ENCODE results near the gene GALNT14.

DNA sequence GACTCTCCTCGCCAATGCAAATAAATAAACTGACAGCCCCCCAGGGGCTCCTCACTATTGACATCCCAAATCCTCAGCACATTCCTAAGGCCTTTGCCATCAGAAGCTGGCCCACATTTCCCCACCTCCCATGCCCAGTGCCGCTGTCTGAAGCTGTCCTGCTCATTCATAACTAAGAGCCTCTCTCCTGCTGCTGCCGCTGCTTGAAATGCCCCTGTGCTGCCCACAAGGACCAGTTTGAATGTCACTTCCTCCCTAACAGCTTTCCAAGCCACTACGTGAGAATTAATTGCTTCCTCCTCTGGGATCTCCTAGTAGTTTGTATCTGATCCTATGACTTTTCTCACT lies 179.3 kb downstream of the GALNT14 start:
- TF ChIP-seq TOX (CRISPR knock-in tag; IDR thresholded peaks at IDR 0.05; ENCODE audit: borderline replicate concordance) = no peak
- TF ChIP-seq ZNF565 (CRISPR knock-in tag; conservative IDR thresholded peaks at IDR 0.05; ENCODE audit: low read depth) = no peak
- TF ChIP-seq, protein P1, sequence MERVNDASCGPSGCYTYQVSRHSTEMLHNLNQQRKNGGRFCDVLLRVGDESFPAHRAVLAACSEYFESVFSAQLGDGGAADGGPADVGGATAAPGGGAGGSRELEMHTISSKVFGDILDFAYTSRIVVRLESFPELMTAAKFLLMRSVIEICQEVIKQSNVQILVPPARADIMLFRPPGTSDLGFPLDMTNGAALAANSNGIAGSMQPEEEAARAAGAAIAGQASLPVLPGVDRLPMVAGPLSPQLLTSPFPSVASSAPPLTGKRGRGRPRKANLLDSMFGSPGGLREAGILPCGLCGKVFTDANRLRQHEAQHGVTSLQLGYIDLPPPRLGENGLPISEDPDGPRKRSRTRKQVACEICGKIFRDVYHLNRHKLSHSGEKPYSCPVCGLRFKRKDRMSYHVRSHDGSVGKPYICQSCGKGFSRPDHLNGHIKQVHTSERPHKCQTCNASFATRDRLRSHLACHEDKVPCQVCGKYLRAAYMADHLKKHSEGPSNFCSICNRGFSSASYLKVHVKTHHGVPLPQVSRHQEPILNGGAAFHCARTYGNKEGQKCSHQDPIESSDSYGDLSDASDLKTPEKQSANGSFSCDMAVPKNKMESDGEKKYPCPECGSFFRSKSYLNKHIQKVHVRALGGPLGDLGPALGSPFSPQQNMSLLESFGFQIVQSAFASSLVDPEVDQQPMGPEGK (CRISPR knock-in tag; IDR thresholded peaks at IDR 0.05; ENCODE audit: borderline replicate concordance) = no peak
